ENCODE data around the gene EEF2K.
"Not testable (repeated sequence)": the region's sequence is repeated elsewhere in the genome, so short reads cannot be mapped to it uniquely, and the experiment has no call there.

Gene EEF2K

DNA sequence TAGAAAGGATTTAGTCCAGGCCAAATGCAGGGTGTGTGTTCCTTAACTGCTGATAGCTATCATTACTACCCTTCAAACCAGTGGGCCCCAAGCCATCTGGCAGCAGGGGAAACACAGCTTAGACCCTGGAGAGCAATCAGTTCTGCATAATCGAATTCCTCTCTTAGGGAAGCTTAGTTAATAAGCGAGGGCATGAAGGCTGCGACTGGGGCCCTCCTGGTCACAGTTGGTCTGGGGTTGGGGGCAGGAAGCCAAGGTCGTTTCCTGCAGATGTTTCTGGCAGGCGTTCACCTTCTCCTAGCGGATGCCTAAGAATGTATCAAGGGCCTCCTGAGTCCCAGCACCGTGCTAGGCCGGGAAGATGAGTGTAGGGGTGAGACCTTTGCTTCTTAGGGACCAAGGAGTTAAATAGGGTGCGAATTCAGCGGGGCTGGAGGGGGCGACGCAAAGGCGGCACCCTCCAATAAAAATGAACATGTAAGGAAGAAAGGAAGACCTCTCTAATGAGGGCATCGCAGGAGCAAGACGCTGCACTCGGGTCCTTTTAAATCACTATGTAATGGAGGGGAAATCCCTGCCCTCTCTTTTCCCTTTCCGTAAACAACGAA, 16.5 kb upstream of the EEF2K start:
- DNase-seq (ENCODE audit: low read depth in 2 of 2, low spot score in 1 of 2) = no peak

DNA sequence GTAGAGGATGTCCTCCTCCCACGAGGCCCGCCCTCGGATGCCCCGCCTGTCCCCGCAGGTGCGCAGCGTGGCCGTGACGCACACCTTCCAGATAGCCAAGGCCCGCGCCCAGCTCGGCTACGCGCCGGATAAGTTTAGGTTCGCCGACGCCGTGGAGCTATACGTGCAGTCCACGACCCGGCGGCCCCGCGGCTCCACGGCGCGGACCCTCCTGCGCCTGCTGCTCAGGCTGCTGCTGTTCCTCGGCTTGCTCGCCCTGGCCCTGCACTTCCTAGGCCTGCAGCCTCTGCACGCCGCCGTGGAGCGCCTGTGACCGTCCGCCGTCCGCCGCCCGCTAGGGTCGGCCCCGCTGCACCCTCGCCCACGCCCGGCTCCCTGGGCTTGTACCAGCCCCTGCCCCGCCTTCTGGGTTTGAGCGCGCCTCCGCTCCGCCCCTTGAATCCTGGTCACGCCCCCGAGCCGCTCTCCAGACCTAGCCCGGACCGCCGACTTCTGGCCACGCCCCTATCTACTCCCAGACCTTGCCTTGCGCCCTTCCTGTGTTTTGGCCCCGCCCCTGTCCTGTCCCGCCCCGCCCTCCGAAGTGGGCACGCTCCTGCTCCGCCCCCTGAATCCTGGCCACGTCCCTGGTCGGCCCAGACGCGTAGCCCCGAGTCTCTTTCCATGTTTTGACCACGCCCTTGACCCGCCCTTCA, 15.8 kb upstream of the EEF2K start:
- peak; percentile 85 to 87 for DNase-seq (ENCODE audit: low read depth in 2 of 2, low spot score in 1 of 2)

DNA sequence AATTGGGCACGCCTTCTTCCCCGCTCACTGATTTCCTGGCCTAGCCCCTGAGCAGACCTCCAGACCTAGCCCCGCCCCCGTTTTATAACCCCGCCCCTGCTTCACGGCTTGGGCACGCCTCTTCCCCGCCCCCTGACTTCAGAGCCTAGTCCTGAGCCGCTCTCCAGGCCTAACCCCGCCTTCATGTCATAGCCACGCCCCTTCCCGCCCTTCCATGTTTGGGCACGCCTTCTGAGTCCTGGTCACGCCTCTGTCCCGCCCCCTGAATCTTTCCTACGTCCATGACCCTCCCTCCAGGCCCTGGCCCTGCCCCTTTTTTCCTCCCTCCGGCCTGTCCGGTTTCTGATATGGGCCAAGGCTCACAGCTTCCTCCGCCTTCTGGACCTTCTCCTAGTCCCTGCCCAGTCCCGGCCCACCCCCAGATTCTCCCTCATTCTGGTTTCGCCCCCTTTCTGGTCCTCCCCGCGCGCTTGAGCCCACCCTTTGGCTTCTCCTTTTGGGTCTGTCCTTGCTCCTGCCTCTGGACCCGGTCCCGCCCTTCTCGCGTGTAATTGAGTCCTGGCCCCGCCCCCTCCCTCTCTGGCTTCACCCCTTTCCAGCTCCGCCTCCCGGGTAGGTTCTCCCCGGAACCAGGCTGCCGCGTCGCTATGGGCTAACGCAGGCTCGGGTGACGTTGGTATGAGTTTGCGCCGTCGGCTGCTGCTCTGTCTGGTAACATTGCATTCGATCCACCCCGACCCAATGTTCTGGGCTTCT, 15.1 kb upstream of the EEF2K start:
- peak; percentile 98 to 100 for DNase-seq (ENCODE audit: low read depth in 2 of 2, low spot score in 1 of 2)

DNA sequence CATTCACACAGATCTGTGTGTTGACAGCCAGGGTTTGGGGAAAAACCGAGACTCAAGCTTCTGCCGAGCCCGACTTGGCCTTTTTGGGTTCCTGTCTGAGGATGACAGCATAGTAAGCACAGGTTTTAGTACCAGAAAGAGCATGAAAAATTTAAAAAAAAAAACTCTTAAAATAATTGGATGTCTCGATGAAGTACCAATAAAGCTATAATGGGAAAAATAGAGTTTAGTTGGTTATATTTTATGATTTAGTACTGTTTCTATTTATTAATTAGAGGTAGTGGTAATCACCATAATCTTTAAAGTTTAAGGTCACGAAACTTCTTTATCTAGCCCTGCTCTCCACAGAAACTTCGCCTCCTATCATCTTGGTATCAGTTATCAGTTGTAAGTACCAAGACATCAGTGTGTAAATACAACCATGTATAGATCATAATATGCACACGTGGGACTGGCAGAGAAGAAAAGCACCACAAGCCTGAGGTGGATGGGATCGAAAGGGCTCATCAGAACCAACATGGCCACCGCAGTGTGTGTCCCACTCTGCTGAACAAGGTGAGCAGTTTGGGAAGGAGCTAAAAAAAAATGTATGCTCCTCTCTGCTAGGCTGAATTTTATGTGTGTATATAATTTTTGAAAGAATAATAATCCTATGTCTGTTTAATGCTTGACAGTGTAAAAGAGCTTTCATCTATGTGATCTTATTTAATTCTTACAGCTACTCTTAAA, 14.4 kb upstream of the EEF2K start:
- no peak for DNase-seq (ENCODE audit: low read depth in 2 of 2, low spot score in 1 of 2)

DNA sequence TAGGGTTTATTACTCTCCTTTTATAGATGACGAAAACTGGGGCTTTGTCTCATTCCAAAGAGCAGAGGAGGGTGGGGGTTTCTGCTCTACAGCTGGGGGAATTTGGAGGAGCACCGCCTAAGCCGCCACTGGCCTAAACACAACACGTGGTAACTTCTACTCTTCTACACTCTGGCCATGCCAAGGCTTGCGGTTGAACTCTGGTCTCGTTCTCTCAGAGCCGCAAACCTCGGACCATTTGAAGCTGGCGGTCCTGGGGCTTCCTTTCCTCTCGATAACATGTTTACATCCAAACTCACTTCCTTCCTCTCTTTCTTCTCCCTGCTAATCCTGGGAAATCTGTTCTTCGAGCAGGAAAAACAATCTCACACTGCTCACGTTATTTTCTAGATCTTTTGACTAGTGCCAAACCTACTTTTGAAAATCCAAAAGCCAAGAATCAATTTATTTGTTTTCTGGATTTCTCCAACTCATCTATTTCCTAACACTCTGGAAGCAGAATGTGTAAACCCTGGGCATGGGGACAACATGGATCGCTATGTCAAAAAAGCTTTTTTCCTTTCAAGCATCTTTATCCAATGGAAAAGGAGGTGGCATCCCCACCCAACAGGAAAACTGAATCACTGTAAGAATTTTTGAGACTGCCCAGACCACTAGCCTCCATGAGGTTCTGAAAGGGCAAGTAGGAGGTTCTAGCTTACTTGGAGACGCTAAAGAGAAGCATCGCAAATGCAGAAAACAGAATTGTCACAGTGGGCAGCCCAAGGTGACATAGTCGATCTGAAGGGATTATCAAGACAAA, 13.6 kb upstream of the EEF2K start:
- peak; percentile 41 to 65 for DNase-seq (ENCODE audit: low read depth in 2 of 2, low spot score in 1 of 2)

DNA sequence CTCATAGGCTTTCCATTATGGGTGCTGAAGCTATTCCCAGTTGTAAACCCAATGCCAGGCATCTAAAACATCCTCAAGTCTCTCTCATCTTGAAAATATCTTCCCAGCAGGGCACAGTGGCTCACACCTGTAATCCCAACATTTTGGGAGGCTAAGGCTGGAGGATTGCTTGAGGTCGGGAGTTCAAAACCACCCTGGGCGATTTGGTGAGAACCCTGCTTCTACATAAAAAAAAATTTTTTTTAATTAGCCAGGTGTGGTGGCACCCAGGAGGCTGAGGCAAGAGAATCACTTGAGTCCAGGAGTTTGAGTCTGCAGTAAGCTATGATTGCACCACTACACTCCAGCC, 13.0 kb upstream of the EEF2K start:
- no peak for DNase-seq (ENCODE audit: low read depth in 2 of 2, low spot score in 1 of 2)

DNA sequence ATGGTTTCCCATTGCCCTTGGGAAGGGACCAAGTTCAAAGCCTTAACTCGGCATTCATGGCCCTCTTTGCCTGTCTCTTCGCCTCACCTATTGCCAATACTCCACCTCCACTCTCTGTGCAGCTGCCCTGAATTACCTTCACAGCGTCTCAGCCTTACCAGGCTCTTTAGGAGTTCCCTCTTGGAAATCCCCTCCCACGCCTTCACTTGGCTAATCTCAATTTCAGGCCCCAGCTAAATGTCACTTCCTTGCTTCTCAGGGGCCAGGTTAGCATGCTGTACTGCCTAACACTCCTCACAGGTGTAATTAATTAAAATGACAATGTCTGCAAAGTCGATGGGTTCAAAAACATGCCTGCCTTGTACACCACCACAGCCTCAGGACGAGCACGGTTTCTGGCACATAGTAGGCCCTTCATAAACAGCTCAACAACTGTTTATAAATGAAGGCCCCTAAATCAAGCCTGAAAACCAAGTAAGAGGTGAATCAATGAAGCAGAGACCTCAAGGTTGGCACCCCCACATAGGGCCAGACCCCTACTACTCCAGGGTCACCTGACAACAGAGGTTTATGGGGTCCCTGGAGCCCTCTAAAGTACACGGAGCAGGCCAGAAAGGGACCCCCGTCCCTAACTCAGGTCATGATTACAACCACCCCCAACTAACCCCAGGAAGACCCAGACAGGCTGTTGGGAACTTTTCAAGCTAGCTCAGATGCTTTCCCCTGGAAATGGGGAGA, 11.2 kb upstream of the EEF2K start:
- no peak for DNase-seq (ENCODE audit: low read depth in 2 of 2, low spot score in 1 of 2)

DNA sequence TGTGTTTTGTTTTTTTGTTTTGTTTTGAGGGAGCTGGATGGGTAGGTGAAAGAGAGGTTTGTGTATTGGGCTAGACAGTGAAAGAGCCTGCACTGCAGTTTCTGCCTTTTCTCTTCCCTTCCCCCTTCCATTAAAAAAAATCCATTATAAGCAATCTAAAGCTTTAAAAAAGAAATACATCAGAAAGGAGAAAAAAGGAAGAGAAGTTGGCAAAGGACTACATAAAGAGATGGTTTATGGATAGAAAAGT, 10.7 kb upstream of the EEF2K start:
- no peak for DNase-seq (ENCODE audit: low read depth in 2 of 2, low spot score in 1 of 2)

DNA sequence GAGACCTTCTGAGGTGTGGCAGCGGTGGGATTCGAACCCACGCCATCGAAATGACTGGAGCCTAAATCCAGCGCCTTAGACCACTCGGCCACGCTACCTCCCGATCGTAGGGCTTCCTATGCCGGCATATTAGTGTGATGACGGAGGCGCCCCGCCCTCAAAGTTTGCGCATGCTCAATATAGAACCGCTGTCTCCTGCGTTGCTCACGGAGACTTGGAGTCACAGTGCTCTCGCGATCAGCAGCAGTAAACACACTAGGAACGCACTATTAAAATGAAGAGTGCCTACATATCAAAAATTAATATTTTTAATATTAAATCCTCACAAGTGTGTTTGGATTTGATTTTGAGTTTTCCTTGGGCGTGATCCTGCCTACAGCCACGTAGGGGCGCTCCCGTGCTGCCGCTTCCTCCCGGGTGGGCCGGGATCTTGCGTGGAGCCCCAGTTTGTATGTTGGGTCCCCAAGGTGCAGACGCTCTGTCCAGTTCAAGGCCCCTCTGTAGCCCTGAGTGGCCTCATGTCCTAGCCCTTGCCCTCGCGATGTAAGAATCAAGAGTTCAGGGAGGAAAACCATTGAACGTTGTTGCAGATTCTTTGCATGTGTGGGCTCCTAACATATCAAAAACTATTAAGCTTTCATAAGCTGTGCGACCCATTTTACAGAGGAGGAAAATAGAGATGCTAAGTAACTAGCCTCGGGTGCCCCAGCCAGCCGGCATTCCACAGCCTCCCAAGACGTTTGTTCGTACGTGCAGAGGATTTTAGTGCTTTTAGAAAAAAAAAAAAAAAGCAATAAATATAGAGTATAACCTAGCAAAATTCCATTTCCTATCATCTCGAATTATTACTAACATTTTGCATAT, 10.2 kb upstream of the EEF2K start:
- peak; percentile 77 to 93 for DNase-seq (ENCODE audit: low read depth in 2 of 2, low spot score in 1 of 2)

DNA sequence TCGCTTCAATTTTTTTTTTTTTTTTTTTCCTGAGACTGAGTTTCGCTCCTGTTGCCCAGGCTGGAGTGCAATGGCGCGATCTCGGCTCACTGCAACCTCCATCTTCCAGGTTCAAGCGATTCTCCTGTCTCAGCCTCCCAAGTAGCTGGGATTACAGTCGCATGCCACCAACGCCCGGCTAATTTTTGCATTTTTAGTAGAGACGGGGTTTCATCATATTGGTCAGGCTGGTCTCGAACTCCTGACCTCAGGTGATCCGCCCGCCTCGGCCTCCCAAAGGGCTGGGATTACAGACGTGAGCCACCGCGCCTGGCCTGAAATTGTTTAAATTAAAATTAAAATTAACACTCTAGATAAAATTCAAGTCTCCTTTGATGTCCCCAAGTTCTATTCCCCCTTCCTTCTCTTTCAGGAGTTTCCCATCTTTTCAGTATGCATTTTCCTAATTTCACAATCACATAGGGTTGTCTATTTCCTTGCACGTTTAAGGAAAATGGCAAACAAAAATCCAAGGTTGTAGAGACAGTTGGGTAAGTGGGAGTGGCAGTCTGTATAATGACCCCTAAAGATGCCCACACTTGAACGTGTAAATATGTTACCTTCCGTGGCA, 9.4 kb upstream of the EEF2K start:
- DNase-seq (ENCODE audit: low read depth in 2 of 2, low spot score in 1 of 2) = not testable (repeated sequence)

DNA sequence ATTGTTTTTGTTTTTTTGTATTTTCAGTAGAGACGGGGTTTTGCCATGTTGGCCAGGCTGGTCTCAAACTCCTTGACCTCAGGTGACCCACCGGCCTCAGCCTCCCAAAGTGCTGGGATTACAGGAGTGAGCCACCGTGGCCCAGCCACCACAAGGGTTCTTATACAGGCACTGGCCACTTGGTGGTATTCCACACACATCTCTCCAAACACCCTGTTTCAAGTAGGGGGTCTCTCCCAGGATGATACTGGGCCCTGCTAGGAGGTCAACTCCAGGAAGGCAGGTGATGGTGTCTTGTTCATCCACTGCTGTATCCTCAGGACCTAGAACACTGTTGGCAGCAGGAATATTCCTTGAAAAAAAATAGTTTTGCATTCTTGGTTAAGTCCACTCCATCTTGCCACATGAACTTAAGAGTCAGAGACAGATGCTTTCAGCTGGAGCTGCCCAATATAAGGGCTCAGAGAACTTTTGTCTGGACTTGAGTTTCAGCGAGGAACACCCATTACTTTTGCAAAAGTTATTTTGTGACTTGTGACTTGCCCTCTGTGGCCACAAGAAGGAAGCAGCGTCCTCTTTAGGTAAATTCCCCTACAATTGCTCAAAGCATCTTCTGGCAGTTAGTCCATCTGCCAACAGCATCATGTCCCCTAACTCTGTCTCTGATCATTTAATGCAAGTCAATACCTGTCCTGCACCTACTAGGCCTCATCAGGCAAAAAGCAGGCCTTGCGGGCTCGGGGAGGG, 7.4 kb upstream of the EEF2K start:
- DNase-seq (ENCODE audit: low read depth in 2 of 2, low spot score in 1 of 2) = no peak

DNA sequence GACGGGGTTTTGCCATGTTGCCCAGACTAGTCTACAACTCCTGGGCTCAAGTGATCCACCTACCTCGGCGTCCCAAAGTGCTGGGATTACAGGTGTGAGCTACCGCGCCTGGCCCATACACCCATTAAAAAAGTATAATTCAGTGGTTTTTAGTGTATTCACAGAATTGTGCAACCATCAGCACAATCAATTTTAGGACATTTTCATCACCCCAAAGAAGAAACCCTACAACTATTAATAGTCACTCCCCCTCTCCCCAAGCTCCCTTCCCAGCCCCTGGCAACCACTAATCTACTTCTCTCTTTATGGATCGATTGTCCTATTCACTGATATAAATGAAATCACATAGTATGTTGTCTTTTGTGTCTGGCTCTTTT, 3.8 kb upstream of the EEF2K start:
- no peak for DNase-seq (ENCODE audit: low read depth in 2 of 2, low spot score in 1 of 2)

DNA sequence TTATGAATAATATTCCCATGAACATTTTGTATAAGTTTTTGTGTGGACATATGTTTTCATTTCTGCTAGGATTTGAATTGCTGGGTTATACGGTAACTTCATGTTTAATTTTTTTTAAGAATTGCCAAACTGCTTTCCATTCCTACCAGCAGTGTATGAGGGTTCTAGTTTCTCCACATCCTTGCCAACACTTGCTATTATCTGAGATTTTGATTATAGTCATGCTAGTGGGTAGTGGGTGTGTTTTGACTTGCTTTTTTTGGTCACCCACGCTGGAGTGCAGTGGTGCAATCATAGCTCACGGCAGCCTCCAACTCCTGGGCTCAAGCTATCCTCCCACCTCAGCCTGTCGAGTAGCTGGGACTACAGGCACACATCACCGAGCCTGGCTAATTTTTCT, 3.0 kb upstream of the EEF2K start:
- DNase-seq (ENCODE audit: low read depth in 2 of 2, low spot score in 1 of 2) = no peak

DNA sequence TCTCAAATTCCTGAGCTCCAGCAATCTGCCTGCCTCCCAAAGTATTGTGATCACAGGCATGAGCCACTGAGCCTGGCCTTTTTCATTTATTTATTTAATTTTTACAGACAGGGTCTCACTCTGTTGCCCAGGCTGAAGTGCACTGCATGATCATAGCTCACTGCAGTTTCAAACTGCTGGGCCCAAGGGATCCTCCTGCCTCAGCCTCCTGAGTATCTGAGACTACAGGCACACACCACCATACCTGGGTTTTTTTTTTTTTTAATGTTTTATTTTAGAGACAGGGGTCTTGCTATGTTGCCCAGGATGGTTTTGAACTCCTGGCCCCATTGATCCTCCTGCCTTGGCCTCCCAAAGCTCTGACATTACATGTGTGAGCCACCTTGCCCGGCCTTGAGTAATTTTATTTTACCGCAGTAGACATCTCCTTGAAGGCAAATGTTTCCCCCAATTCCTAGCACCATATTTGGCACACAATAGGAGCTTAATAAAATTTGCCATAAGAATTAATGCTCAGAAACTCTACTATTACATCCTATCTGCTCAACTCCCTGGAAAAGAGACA, 1.9 kb upstream of the EEF2K start:
- DNase-seq (ENCODE audit: low read depth in 2 of 2, low spot score in 1 of 2) = no peak

DNA sequence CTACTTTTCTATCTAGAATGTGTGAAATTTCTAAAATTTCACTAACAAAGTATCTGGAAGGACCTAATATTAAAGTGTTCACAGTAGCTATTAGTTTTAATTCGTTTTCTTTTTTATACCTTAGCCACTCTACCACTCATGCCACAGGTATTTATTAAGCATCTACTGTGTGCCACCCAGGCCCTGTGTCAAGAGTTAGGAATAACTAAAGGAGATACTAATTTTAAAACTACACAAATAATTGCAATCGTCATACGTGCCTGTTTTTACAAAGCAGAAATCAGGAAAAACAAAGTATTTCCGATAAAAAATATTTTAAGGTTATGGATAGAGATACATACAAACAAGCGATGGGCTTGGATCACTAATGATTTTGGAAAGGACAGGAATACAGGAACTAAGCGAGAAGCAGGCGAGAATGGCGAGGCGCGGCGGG, 483 bp upstream of the EEF2K start:
- no peak for DNase-seq (ENCODE audit: low read depth in 2 of 2, low spot score in 1 of 2)

DNA sequence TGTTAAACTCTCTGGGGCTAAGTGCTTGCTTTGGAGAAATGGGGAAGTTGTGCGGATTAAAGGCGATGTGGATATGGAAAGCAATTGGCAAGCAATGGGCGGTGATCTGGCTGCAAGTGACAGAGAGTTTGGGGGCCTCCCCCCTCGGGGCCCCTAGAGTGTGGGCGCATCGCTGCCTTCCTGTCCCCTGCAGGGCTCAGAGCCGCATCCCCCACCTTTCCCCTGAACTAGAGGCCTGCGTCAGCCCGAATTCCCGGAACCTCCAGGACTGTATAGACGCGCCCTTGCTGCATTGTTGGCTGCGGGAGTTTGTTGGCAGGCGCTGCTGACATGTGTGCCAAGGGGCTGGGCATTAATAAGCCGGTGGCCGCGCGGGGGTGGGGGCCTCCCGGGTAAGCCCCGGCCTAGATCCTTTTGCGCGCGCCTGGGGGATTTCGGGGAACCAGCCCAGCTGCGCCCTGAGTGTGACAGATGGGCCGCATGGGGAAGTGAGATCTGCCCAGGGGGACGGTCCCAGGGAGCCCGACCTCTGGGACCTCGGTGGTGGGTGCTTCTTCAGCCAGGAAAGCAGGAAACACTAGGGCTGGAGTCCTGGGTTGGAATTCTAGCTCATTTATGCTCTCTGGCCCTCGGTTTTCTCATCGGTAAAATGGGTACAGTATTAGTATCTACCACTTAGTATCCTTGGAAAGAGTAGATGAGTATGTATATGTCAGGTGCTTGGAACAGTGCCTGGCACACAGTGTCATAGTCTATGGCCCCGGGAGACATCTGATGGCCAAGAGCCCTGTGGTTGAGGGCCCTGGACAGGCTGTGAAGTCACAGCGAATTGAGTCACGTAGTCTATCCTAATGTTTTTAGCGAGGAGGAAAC, 1.0 kb downstream of the EEF2K start:
- peak; percentile 46 to 54 for DNase-seq (ENCODE audit: low read depth in 2 of 2, low spot score in 1 of 2)

DNA sequence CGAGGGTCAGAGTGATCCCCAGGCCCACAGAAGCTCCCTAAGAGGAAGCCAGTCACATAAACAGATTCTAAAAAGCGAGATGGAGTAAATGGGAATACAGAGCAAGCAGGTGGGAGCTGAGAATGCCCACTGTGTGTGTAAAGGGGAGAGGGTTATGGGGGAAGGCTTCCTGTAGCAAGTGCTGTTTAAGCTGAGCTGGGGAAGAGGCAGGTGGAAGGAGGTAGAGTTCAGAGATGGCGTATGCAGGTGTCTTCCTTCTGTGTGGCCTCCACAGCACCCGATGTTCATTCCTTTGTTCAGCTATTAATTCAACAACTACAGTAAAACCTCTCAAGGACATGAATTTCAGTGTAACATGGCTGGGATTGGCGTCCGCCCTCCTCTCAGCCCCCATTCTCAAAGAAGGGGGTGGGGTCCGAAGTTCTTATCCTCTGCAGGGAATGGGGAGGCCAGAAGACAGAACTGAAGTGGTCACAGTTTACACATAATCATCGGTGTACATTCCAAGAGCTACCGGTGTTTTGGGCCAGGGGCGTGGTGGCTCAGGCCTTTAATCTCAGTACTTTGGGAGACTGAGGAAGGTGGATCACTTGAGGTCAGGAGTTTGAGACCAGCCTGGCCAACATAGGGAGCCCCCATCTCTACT, 1.8 kb downstream of the EEF2K start:
- no peak for DNase-seq (ENCODE audit: low read depth in 2 of 2, low spot score in 1 of 2)

Measured in stimulated activated CD8-positive, alpha-beta memory T cell treated with anti-CD3 and anti-CD28 coated beads, Interleukin-4, amount 100 ng/mL, for 4 hours (primary cell).